GM18858 (cell line): ENCODE data around the gene PPP6R2.
"Not testable (repeated sequence)": the region's sequence is repeated elsewhere in the genome, so short reads cannot be mapped to it uniquely, and the experiment has no call there.

ENCODE experiments used
- ATAC-seq: cut with Tn5 transposase; IDR thresholded peaks from one replicate; pipeline ENCODE4 v1.9.1; 2021; ENCODE audit not compliant: unreplicated experiment

PPP6R2 gene

GRCh38 chr22:50339945-50340879 is 2.9 kb upstream of the PPP6R2 start:
- no peak for ATAC-seq

- ATAC-seq: no peak
Observed at GRCh38 chr22:50341977-50342650, 1.0 kb upstream of the PPP6R2 start.

GRCh38 chr22:50343541-50343935 is 411 bp downstream of the PPP6R2 start:
- ATAC-seq: no peak

- no peak for ATAC-seq
Observed at GRCh38 chr22:50346470-50346869, 3.3 kb downstream of the PPP6R2 start.

GRCh38 chr22:50347157-50347556 is 4.0 kb downstream of the PPP6R2 start:
- no peak for ATAC-seq

GRCh38 chr22:50348058-50348457 is 4.9 kb downstream of the PPP6R2 start:
- ATAC-seq: no peak

- no peak for ATAC-seq
Observed at GRCh38 chr22:50356186-50356585, 13.1 kb downstream of the PPP6R2 start.

GRCh38 chr22:50357222-50357621 is 14.1 kb downstream of the PPP6R2 start:
- ATAC-seq: no peak

- ATAC-seq: no peak
Observed at GRCh38 chr22:50357756-50358155, 14.6 kb downstream of the PPP6R2 start.

- no peak for ATAC-seq
Observed at GRCh38 chr22:50360578-50360977, 17.5 kb downstream of the PPP6R2 start.

- ATAC-seq: no peak
Observed at GRCh38 chr22:50361222-50361621, 18.1 kb downstream of the PPP6R2 start.

GRCh38 chr22:50361688-50362087 is 18.6 kb downstream of the PPP6R2 start:
- ATAC-seq: no peak

- no peak for ATAC-seq
Observed at GRCh38 chr22:50363166-50363802, 20.2 kb downstream of the PPP6R2 start.

- ATAC-seq: not testable (repeated sequence)
Observed at GRCh38 chr22:50363803-50364194, 20.7 kb downstream of the PPP6R2 start.

- no peak for ATAC-seq
Observed at GRCh38 chr22:50367778-50368500, 24.8 kb downstream of the PPP6R2 start.

GRCh38 chr22:50371101-50371648 is 28.0 kb downstream of the PPP6R2 start:
- ATAC-seq: no peak

- ATAC-seq: no peak
Observed at GRCh38 chr22:50376085-50376651, 33.0 kb downstream of the PPP6R2 start.

GRCh38 chr22:50381021-50381555 is 38.0 kb downstream of the PPP6R2 start:
- not testable (repeated sequence) for ATAC-seq

- no peak for ATAC-seq
Observed at GRCh38 chr22:50396751-50397370, 53.7 kb downstream of the PPP6R2 start.
